Measurements from ENCODE around the gene GTF2H1.

The GTF2H1 gene

DNA sequence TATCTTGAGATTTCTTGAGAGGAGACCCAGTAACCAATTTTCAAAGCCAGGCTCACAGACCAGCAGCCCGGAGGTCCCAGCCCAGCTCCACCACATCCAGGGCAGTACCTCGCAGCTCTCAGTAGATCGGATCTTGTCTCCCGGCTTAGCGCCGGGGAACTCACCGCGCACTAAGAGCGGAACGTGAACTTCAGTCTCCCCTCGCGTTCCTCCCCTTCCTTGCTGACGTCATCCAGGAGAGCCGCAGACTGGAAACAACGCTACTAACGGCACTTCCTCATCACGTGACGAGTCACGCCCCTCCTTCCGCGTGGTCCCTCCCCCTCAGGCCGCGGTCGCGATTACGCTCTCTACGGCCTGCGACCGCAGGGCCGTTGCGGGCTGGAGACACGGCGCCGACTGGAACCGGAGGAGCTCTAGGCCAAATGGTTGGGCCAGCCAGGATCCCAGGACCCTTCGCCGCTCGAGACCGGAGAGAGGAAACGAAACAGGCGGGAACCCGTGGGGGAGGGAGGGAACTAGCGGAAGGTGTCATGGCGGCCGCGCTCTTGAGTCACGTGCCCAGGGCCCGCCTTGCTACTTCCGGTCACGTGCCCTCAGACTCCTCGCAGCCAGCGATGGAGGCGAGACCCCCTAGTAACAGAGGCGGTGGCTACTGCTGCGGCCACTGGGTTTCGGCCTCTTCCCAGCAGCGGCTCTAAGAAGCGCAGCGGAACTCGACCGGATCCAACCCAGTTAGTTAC, at the start of gene GTF2H1, which contains the start of gene HPS5:
Gene GTF2H1, plus strand, starts transcription at position 599 of the 743 bp plus-strand sequence. CDS start 10,508 bp downstream, outside the sequence.
Gene HPS5, minus strand, starts transcription at position 172 of the 743 bp plus-strand sequence. CDS start 4,282 bp downstream, outside the sequence.
- DNase-seq, result peak; percentile 98

DNA sequence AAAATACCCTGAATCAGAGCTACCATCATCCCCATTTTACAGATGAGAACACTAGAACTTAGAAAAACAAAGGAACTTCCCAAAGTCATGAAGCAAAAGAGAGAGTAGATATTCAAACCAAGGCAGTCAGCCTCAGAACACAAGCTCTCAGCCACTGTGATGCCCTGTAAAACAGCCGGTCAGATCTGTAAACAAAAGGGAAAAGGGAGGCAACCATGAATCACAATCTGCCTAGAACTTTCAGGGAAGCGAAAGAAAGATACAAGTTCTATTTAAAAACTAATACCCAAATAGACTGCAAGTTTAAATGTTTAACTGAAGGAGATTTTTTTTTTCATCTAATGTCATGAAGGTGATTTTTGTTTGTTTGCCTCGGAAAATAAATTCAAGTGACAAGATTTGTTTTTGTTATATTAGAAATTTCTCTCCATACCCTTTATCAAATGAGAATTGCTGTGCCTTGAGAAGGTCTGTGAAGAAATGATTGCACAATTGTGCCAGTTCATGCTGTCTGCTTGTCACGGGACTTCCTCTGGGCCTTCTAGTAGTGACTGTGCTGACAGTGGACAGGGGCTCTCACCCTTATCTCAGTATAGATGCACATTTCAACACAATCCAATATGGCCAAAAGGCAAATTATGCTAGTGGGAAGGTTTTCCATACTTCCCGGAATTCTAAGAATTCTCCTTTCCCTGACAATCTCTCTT, 44.6 kb upstream of the GTF2H1 start:
- DNase-seq, result no peak

DNA sequence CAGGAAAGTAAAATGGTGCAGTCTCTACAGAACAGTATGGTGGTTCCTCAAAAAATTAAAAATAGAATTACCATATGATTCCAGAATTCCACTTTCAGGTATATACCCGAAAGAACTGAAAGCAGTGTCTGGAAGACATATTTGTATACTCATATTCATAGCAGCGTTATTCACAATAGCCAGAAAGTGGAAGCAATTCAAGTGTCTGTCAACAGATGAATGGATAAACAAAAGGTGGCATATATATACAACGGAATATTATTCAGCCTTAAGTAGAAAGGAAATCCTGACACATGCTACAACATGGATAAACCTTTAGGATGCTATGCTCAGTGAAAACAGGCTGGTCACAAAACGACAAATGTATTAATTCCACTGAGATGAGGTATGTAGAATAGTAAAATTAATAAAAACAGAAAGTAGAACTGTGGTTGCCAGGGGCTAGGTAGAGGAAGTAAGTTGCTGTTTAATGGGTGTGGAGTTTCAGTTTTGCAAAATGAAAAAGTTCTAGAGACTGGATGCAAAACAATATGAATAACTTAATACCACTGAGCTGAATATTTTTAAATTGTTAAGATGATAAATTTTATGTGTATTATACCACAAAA, 41.8 kb upstream of the GTF2H1 start:
- DNase-seq, result peak; percentile 26

DNA sequence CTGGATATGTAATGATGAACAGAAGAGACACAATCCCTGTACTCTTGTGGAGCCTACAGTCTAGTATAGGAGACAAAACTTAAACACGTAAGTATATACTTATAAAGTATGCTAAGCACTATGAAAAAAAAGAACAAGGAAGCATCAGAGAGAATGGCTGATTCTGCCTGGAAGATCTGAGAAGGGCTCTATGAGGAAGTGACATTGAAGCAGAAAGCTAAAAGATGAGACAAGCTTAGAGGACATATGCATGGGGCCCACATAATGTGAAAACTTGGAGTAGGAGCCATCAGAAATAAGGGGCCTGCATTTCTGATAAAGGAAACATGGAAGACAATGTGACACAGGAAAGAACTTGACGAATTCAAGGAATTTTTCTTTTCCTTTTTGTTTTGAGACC, 39.7 kb upstream of the GTF2H1 start:
- no peak for DNase-seq

DNA sequence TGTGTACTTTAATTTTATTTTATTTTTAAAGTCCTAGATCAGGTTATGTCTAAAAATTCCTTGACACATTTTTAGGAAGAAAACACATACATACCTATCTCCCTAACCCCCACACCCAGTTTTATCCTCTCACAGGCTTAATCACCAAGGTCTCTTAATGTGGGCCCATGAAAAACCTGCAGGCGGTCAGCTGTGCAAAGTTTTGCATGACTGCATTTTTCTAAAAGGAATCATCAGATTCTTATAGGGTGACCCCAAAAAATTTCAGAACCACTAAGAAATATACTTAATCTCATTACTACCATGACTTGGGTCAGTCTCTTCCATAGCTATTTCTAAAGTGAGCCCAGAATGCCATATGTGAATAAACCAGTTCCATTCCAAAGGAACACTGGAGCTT, 36.5 kb upstream of the GTF2H1 start:
- DNase-seq, result no peak

DNA sequence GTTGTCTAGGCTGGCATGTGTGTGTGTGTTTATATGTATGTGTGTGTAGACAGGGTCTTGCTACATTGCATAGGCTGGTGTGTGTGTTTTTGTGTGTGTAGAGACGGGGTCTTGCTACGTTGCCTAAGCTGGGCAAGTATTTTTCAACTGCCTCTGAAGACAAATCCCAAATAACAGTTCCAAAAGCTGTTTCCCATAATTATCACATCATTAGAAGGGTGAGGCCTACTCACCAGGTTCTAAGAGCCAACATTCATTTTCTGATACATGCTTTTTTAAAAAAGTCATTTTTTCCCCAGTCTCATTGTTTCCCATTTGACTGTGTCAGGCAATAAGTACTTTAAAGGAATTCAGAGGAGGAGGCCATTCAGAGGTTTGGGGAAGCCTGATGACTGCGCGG, 33.5 kb upstream of the GTF2H1 start:
- no peak for DNase-seq

DNA sequence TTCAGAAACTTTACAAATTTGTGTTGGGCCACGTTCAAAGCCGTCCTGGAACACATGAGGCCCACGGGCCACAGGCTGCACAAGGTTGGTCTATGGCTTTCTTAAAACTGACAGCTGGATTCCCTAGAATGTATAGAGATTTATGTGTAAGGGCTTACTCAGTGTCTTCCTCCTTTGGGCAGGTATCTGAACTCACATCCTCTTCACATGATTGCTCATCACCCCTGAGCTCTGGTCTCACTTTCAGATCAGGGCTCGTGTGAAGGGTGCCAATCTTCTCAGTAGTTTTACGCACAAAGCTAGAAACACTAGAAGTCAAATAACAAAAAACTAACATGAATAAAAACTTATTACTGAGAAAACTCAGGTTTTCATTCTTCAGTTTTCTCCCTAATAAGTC, 27.5 kb upstream of the GTF2H1 start:
- peak; percentile 60 for DNase-seq

DNA sequence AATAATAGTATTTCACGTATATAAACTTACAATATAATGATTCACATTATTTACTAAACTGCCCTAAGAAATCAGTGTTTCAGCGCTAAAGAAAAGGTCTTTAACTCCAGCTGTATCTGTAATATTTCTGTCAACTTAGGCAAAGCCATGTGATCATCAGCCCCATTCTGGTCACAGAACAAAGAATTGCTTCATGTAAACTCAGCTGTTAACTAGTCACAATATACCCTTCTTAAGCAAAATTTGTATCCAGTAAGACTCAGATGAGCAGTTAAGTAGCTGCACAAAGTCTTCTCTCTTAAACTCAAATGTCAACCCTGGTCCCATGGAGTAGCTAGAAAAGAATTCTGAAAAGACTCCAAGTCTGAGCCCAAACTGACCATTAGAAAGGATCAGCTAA, 27.1 kb upstream of the GTF2H1 start:
- no peak for DNase-seq

DNA sequence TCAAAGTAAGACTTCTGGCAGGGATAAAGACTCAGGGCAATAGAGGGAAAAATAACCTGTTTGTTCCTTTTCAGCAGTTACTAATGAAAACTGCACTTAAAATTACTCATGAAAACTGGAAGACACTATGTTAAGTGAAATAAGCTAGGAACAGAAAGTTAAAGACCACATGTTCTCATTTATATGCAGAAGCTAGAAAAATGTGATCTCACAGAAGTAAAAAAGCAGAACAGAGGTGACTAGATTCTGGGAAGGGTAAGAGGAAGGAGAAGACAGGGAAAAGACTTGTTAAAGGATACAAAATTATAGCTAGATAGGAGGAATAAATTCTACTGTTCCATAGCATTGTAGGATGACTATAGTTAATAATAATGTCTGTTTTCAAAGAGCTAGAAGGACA, 22.6 kb upstream of the GTF2H1 start:
- DNase-seq, result no peak

DNA sequence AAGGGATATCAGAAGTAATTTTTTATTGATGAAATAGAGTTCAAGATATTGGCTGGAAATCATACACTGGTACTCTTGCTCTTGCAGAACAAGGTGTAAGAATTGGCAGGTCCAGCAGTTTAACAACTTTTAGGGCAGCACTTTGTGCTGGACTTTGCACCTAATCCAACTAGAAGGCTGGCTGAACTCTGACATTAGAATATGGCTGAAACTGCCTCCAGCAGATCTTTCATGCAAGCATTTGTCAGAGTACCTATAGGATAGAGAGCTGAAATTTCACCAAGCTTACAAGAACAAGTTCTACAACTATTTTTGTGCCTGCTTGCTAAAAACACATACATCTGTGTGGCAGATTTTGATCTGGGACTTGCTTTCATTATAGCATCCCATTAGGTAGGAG, 17.6 kb upstream of the GTF2H1 start:
- no peak for DNase-seq

DNA sequence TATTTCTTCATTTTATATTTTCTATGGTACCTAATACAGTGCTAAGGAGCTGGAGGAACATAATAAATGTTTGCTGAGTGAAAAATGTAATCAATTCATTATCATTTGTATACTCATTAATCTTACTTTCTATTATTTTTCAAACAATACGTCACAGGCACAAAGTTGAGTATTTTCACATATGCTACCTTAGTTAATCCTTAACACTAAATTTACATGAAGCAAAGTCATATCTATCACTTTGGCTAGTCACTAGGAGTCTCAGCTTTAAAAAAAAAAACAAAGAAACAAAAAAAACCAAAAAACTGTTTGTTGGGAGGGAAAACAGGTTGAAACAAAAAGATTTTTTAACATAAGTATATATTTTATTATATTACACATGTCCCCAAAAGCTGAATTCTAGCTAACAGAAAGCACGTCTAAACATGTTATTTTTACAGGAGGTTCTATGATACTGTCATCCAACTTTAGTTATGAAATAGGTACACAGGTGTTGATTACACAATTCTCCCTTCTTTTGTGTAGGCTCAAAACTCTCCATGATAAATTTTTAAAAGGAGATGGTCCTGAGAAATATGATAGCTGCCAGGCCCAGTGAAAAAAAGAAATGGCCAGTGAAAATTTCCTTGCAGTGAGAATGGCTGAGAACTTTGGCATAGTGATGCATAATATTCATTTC, 14.8 kb upstream of the GTF2H1 start:
- no peak for DNase-seq

DNA sequence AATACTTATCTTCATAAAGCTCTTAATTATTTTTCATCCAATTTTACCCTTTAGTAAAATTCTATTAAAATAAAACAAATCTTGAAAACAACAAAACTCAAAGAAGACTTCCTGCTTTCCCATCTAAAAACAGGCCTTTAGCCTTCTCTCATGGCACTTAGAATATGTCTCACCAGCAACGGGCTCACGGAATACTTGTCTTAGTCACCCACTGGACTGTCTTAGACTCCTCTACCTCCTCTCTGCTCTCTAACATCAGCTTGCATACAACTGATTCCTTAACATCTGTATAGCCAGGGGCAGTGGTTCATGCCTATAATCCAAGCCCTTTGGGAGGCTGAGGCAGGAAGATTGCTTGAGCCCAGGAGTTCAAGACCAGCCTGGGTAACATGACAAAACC, 14.1 kb upstream of the GTF2H1 start:
- no peak for DNase-seq

DNA sequence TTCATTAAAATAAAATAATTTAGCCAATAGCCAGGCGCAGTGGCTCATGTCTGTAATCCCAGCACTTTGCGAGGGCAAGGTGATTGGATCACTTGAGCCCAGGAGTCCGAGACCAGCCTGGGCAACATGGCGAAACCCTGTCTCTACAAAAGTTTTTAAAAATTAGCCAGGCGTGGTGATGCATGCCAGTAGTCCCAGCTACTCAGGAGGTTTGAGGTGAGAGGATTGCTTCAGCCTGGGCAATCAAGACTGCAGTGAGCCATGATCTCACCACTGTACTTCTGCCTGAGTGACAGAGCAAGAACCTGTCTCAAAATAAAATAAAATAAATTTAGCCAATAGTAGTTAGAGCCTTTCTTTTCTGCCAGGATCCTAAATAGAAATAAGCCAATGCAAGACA, 12.7 kb upstream of the GTF2H1 start:
- DNase-seq, result no peak

DNA sequence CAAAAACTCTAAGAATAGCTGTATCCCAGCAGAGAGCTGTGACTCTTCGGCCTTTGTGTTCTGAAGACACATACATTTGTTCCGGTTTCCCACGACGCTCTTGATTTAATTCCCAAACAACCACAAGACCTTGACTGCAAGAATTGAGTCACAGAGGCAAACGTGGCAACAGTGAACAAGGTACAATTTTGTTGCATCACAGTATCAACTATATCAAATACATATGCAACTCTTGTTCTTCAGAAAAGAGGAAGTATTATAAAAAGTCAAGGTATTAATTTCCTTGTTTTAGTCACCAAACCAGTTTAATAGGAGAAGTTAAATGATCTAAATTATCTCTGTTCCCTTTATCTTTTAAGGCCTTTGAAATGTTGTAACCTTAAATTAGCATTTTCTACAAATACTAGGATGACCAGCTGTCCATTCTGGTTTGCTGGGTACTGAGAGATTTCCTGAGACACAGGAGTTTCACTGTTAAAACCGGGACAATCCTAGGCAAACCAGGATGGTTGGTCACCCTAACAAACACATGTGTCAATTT, 11.5 kb upstream of the GTF2H1 start:
- DNase-seq, result no peak

DNA sequence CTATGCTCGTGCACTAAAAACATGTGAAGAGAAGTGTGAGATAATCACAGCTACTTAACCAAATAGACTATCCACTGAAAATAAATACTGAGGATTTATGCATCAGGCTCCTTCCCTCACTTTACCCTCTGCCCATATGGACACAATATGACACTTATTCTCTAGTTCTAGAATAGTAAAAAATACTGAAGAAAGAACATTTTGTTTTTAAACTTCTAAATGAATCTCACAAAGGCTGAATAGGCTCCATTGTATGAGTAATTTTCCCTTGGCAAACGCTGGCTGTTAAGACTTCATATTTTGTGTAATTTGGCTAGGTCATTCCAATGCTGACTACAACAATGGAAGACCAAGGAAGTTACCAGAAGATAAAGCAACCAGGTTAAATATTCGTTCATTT, 10.4 kb upstream of the GTF2H1 start:
- DNase-seq, result no peak

DNA sequence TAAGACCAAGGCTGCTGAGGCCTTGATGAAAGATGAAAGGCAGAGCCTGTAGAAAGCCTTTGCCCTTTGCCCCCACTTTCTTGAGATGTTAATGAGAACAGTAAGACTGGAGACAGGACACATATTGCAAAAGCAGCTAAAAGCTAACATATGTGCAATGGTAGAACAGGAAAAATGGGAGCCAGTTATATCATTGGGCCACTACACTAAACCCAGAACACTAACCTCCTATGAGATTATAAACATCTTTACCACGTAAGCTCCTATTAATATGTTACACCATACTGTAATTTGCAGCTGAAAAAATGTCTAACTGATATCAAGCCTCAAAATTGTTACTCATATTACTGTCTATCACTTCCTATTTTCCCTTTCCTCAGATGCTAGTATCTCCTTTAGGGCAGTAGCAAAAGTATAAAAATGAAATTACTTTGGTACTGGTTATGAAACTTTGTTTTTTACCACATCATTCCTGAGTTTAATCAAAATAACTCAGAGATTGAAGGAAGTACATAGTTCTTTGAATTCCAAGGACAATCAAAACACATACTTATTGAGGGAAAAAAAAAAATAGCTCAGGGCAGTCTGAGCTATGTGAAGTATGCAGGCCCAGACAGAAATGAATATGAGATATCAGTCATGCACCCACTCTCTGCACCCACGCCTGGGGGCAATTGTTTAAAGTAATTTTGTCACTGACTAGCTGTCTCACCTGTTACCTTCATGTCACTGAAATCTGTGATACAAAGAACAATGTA, 9.5 kb upstream of the GTF2H1 start:
- DNase-seq, result no peak

DNA sequence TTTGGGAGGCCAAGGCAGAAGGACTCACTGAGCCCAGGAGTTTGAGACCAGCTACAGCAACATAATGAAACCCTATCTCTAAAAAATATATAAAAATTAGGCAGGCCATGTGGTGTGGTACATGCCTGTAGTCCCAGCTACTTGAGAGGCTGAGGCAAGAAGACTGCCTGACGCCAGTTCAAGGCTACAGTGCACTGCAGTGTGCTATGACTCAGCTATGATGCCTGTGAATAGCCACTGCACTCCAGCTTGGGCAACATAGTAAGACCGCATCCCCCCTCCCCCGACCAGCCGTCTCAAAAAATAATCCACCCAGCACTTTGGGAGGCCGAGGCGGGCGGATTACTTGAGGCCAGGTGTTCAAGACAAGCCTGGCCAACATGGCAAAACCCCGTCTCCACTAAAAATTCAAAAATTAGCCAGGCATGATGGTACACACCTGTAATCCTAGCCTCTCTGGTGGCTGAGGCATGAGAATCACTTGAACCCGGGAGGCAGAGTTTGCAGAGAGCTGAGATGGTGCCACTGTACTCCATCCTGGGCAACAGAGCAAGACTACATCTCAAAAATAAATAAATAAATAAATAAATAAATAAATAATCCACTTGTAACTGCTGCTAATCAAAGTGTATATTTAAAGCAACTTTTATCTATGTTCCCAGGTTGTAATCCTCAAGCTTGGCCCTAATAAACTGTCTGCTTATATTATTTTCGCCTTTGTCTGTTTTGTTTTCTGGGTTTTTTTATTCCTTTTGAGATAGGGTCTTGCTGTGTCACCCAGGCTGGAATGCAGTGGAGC, 8.2 kb upstream of the GTF2H1 start:
- no peak for DNase-seq

DNA sequence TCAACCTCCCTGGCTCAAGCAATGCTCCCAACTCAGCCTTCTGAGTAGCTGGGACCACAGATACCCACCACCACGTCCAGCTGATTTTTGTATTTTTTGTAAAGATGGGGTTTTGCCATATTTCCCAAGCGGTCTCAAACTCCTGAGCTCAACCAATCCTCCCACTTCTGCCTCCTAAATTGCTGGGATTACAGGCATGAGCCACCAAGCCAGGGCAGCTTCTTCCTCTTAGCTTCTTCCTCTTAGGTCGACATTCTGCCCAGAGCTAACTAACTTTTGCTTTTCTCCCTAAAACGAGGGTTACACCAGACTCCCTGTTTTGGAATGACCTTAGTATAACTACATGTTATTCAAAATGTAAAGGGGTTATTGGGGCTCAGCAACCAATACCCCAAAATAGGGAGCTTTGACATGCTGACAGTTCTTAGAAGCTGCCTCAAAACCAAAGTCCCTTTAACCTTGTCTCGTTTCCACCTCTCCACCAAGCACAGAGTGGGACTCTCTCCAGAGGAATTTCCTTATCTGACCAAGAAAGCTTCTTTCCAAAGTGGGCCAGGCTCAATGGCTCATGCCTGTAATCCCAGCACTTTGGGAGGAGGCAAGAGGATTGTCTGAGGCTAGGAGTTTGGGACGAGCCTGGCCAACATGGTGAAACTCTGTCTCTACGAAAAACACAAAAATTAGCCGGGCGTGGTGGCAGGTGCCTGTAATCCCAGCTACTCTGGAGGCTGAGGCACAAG, 7.4 kb upstream of the GTF2H1 start:
- no peak for DNase-seq

DNA sequence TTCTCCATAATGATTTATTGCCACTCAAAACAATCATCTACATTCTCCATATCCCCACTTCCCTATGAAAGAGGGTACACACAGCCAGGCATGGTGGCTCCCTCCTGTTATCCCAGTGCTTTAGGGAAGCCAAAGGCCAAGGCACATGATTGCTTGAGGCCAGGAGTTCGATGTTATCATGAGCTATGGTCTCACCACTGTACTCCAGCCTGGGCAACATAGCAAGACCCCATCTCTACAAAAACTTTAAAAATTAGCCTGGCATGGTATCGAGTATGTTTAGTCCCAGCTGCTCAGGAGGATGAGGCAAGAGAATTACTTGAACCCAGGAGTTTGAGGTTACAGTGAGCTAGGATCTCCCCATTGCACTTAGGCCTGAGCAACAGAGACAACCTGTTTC, 6.5 kb upstream of the GTF2H1 start:
- DNase-seq, result no peak

DNA sequence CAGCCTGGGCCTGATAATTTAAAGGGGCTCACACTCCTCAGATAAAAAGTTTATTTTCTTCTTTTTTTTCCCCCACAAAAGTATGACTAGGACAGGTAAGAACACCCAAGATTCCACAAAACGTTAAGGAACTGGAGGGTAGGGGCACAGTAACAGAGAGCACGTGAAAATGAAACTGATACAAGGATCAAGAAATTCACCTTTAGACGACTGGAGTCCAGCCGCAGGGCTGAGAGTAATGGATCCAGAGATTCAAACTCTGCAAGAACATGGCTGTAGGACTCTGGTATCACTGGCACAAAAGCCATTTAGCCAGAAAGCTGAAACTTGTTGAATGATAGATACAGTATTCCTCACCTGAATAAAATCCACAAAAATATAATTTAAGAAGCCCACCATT, 4.8 kb upstream of the GTF2H1 start:
- no peak for DNase-seq

DNA sequence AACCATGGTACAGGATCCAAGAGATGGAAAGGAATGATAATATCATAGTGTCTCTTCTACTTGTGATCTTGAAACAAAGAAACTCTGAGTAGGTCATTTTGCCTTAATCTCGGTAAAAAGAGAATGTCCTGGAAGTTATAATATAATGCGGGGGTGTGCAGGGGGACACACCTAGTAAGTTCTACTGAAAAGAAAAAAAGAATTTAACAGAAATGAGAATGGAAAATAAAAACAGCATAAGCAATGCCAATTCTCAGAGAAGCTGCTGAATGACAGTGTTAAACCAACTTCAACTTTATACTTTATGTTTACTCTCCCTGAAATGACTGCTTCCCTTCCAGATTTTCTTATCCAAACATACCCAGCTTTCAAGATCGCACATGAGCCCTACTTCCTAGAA, 2.5 kb upstream of the GTF2H1 start:
- no peak for DNase-seq

Measured in activated CD4-positive, alpha-beta T cell treated with anti-CD3 and anti-CD28 coated beads, Interleukin-2, Interleukin-6, amounts not matched to agents 100 ng/mL and 50 ng/mL, durations not matched to agents 16 hours and 8 hours (primary cell).